Skin epidermis (tissue), 12 donors: ENCODE measurements around the gene ZNF581.

Source experiments
- H3K27ac ChIP-seq, 21 experiments: fragments of 200-600 bp; sonication (generic) in 11 of 21; one replicate each; pipeline ENCODE4 v1.5.0; 2020; ENCODE audit warnings: mild to moderate bottlenecking in 3 of 21, inconsistent platforms in 2 of 21, moderate library complexity in 2 of 21
- H3K4me3 ChIP-seq, 7 experiments: fragments of 200-600 bp; sonication (generic) in 2 of 7; one replicate each; pipeline ENCODE4 v1.5.0; 2020; ENCODE audit warnings: inconsistent platforms in 2 of 7, mild to moderate bottlenecking in 2 of 7, moderate library complexity in 1 of 7

Gene ZNF581

GRCh38 chr19:55606817-55607216 lies 36.6 kb upstream of the ZNF581 start:
- Histone ChIP-seq H3K27ac (peak overlapping the region in 12 of 21 experiments; percentile 93 to 100 (median 97)), H3K4me3 (peak overlapping the region in 2 of 7 experiments; percentile 87 to 97)

DNA sequence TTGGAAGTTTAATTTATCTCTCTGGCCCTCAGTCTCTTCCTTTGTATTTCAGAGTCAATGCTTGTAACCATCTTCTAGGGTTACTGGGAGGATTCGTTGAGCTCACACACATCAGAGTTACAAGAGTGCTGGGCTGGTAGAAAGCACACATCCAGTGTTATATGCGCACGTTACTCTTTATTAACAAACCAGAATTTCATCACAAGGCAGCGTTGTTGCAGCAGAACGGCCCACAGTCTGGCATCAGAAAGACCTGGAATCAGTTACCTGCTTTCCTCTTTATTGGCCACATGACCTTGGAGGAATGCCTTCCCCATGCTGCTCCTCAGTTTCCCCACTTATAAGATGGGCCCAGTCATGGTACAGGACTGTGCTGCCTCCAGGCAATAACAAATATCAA lies 34.1 kb upstream of the ZNF581 start:
- no peak overlapping the region for H3K27ac ChIP-seq
- no peak overlapping the region for H3K4me3 ChIP-seq

DNA sequence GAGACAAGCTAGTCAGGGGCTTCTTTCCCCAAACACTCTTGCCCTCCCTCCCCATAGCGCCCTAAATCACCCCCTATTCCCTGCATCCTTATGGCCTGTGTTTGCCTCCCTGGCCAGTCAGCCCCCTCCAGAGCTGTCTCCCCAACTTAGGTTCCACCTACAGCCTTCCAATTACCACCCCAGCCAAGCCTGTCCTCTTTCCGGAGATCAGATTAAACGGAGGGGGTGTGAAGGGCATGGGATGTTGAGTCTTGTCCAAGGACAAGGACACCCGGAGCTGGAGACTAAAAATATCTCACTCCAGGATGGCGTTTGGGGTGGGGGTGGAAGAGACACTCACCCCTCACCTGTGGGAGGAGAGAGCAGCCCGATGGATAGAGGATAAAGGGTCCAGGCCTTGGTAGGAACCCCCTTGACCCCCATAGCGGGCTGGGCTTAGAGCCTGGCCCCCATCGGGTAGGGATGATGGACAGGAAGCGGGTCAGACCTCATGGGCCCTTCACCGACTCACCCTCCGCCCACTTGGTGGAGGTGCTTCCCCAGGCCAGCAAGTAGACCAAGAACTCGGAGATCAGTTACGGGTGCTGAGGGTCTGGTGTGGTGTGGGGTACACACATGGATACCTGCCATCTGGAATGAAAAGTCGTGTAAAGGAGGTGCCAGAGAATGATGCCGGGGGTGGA lies 32.0 kb upstream of the ZNF581 start:
- H3K4me3 ChIP-seq: no peak overlapping the region
- peak overlapping the region in 1 of 21 experiments; percentile 22 for H3K27ac ChIP-seq

- Histone ChIP-seq H3K27ac (no peak overlapping the region), H3K4me3 (no peak overlapping the region)
Measured at GRCh38 chr19:55611983-55612645, 31.3 kb upstream of the ZNF581 start.

DNA sequence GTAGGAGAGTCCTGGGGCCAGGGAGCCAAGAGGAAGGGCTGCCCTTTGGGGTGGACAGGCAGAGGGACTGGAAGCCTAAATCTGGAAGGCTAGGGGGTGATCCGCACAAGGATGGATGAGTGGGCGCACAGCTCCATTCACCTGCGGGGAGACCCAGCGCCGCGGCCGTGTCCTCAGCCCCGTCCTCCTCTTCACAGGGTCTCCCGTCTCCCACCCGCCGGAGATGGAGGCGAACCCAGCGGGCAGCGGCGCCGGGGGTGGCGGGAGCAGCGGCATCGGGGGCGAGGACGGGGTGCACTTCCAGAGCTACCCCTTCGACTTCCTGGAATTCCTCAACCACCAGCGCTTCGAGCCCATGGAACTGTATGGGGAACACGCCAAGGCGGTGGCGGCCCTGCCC lies 30.1 kb upstream of the ZNF581 start:
- no peak overlapping the region for H3K27ac ChIP-seq
- no peak overlapping the region for H3K4me3 ChIP-seq

DNA sequence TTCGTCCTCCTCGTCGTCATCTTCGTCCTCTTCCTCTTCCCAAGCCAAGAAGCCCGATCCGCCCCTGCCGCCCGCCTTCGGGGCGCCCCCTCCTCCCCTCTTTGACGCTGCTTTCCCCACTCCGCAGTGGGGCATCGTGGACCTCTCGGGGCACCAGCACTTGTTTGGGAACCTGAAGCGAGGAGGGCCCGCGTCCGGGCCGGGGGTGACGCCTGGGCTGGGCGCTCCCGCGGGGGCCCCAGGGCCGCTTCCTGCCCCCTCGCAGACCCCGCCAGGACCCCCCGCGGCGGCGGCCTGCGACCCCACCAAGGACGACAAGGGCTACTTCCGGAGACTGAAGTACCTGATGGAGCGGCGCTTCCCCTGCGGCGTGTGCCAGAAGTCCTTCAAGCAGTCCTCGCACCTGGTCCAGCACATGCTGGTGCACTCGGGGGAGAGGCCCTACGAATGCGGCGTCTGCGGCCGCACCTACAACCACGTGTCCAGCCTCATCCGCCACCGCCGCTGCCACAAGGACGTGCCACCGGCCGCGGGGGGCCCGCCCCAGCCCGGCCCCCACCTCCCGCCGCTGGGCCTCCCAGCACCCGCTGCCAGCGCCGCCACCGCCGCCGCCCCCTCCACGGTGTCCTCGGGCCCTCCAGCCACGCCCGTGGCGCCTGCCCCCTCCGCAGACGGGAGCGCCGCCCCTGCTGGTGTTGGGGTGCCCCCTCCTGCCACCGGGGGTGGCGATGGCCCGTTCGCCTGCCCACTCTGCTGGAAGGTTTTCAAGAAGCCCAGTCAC lies 29.3 kb upstream of the ZNF581 start:
- H3K27ac ChIP-seq: no peak overlapping the region

GRCh38 chr19:55614711-55615542 lies 28.5 kb upstream of the ZNF581 start:
- no peak overlapping the region for H3K27ac ChIP-seq
- no peak overlapping the region for H3K4me3 ChIP-seq

More for the DNA sequence above, 29.3 kb upstream of the ZNF581 start:
- H3K4me3 ChIP-seq: no peak overlapping the region

- Histone ChIP-seq H3K27ac (no peak overlapping the region), H3K4me3 (no peak overlapping the region)
Measured at GRCh38 chr19:55615543-55616394, 27.7 kb upstream of the ZNF581 start.

DNA sequence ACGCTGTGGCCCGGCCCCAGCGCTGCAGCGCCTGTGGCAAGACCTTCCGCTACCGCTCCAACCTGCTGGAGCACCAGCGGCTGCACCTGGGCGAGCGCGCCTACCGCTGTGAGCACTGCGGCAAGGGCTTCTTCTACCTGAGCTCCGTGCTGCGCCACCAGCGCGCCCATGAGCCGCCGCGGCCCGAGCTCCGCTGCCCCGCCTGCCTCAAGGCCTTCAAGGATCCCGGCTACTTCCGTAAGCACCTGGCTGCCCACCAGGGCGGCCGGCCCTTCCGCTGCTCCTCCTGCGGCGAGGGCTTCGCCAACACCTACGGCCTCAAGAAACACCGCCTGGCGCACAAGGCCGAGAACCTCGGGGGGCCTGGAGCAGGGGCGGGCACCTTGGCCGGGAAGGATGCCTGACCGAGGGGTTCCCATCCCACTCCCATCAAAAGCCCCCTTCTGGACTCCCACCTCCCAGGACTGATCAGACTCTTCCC lies 27.0 kb upstream of the ZNF581 start:
- Histone ChIP-seq H3K27ac (no peak overlapping the region), H3K4me3 (no peak overlapping the region)

DNA sequence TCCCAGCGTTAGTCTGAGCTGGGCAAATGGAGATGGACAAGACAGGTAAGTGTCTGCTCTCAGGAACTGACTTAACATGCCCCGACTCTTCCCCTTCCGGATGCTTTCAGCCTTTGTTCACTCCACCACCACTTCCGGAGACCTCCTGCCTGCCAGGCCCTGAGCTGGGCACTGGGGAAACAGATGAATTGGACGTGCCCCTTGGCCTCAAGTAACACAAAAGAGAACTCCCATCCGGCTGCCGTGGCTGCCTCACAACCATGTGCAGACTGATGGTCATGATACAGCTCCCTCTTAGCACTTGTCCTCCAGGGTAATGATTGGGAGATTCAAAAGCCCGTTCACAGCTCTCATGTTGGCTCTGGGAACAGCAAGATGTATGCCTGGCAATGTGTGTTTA lies 26.0 kb upstream of the ZNF581 start:
- H3K27ac ChIP-seq: no peak overlapping the region
- H3K4me3 ChIP-seq: no peak overlapping the region

GRCh38 chr19:55618426-55618825 lies 25.0 kb upstream of the ZNF581 start:
- Histone ChIP-seq H3K27ac (peak overlapping the region in 2 of 21 experiments; percentile 9 to 17), H3K4me3 (no peak overlapping the region)

DNA sequence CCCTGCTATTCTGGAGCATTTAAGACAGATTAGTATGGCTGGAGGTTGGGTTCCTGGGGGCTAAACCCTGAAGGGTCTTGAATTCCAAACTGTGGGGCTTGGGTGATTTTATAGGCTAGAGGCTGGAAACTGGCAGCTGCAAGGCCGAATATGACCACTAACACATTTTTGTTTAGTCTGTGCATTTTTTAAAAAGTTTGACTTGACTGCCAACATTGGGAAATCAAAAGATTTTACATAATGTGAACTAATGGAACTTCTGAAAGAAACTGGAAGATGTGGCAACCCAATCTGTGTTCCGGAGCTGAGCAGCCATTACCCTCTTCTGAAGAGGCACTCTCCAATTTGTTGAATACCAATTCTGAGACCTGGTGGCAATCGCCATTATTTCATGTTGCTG lies 24.2 kb upstream of the ZNF581 start:
- H3K4me3 ChIP-seq: no peak overlapping the region
- H3K27ac ChIP-seq: peak overlapping the region in 2 of 21 experiments; percentile 17 to 30

DNA sequence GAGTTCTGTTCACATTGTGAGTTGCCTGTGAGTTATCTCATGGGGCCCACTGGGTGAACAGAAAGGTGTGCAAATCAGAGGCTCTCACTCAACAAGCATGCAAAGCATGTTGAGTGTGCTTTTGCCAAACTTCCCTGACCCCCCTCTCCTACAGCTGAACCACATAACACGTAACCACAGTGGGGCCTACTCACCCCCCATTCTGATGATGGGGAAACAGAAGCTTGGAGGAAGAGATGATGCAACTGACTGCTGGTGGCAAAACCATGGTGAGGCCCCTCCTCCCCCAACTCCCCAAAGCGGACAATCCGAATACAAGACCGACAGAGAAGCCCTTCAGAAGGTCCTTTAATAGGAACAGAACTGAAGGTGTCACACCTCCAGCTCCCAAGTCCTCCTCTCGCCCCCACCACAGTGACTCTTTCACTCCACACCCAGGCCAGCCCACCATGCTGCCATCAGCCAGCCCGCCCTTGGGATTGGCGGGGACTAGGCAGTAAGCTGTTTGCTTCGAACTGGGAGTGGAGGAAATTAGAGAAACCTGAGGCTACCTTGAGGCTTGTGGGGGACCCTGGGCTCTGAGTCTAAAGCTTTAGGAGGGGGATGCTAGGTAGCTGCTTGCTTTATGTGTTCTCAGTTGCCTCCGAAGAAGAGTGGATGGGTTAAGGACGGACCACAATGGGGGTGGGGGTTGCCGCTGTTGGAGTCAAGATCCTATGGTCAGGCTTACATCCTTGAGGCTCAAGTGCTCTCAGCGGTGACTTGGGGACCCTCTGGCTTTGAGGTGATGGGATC lies 22.8 kb upstream of the ZNF581 start:
- Histone ChIP-seq H3K4me3 (no peak overlapping the region), H3K27ac (peak overlapping the region in 1 of 21 experiments; percentile 44)

- H3K27ac ChIP-seq: no peak overlapping the region
- H3K4me3 ChIP-seq: no peak overlapping the region
Measured at GRCh38 chr19:55621205-55621672, 22.2 kb upstream of the ZNF581 start.

DNA sequence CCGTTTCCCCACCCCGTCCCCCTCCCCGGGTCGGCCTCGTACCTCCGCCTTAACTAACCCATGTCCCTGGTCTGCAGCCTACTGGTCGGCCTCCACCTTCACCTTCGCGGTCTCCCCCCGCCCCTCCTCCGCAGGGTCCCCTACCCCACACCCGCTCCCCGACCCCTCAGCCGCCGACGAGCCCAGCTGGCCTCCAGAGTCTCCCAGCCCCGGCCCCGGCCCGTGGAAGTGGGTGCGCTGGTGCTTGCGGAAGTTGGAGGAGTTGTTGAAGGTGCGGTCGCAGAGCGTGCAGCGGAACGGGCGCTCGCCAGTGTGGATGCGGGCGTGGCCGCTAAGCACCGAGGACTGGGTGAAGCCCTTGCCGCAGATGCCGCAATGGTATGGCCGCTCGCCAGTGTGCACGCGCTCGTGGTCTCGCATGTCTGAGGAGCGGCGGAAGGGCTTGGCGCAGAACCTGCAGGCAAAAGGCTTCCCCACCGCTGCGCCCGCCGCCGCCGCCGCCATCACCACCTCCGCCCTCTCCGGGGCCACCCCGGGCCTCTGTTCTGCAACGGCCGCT lies 21.7 kb upstream of the ZNF581 start:
- H3K4me3 ChIP-seq: no peak overlapping the region
- H3K27ac ChIP-seq: no peak overlapping the region

- no peak overlapping the region for H3K27ac ChIP-seq
Measured at GRCh38 chr19:55622242-55622969, 21.0 kb upstream of the ZNF581 start.

DNA sequence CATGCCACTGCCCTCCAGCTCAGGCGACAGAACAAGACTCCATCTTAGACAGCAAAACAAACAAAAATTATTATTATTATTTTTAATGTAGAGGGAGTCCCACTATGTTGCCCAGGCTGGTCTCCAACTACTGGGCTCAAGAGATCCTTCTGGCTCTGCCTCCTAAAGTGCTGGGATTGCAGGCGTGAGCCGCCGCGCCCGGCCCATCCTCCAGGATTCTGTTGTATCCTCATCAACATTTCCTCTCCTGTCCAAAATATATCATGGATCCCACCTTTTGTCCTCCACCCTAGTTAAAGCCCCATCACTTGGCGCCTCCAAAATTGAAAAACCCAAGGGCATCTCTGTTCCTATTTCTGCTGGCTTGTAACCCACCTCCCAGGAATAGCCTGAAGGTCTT lies 20.3 kb upstream of the ZNF581 start:
- Histone ChIP-seq H3K4me3 (no peak overlapping the region), H3K27ac (peak overlapping the region in 2 of 21 experiments; percentile 26 to 86)

More at GRCh38 chr19:55622242-55622969, 21.0 kb upstream of the ZNF581 start:
- no peak overlapping the region for H3K4me3 ChIP-seq
